Effector CD8-positive, alpha-beta T cell (primary cell): ENCODE measurements around the gene SFMBT1.

ENCODE experiments used
- DNase-seq: peaks from one replicate; lab custom pipeline; 2025; lab: John Stamatoyannopoulos, UW

The SFMBT1 gene

DNA sequence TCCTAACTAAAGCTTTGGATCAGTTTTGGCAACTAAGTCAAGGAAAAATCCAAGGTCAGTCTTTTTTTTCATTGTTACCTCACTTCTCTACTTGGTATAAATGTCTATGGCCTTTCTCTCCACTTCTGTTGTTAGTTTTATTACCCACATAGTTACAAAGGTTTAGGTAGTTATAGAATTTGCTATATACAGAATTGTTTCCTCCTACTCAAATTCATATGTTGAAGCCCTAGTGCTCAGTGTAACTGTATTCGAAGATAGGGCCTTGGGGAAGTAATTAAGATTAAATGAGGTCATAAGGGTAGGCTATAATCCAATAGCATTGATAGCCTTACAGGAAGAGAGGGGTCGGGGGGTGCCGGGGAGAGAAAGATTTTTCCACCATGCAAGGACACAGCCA is 128.8 kb downstream of the SFMBT1 start:
- DNase-seq = no peak

DNA sequence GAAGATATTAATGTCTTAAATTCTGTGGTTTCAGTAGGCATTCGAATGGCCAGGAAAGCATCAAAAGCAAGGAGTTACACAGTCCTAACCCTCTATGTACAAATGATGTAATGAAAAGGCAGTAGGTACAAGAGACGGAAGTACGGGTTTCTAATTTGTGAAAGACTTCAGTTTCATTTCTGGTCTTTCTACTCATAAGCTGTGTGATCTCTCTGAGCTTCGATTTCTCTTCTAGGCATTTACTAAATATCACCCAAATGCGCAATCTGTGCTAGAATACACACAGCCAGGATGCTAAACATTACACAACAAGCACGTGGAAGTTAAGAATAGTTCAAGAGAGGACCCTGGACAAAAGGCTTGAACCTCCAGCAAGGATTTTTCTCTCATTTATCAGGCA is 130.6 kb downstream of the SFMBT1 start:
- no peak for DNase-seq

DNA sequence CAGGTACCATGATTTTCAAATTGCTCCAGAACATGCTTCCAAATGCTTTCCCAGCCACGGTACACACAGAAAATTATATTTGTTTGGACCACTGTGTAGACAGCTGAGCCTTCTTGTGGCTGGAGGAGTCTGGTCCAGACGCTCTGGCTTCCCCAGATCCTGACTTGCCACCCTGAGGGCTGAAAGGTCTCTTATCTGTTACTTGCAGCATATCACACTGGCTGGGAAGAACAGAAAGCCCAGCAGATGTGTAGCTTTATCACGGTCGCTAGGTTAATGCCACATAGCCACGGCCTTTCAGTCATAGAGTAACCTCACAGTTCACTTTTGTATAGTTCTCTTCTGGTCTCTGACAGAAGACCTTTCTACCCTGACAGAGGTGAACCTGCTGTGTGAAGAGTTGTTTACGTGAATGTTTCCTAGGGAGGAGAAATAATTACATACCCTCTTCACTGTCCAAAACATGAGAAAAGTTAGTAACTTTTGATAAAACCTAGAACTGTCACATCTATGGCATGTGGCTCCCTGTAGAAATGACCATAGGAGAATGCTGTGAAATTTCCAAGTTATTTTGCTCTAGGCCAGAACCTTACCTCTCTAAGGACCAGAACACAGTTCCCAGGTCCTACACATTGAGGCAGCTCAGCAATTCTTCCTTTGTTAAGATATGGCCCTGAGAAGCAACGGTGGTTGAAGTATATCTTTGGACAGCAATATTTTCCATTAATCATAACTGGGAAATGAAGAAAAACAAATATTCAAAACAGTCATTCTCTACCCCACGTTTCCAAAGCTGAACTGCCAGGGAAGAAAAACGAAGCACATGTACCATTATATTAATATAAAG is 132.8 kb downstream of the SFMBT1 start:
- DNase-seq = no peak

DNA sequence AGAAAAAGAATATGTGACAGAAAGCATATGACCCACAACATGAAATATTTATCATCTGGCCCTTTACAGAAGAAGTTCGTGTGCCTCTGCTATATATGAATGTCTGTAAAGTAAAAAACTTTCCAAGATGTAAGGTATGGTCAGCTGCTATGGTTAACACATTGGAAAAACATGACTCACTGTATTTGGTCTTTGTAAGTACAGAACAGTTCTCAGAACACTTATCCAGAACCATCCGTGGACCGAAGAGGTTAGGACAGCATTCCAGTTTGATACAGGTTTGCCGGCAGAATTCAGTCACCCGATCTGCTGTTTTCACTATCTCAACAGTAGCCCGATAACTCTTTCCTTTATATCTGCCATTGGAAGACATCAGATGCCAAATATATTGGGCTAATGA is 135.1 kb downstream of the SFMBT1 start:
- DNase-seq = no peak

DNA sequence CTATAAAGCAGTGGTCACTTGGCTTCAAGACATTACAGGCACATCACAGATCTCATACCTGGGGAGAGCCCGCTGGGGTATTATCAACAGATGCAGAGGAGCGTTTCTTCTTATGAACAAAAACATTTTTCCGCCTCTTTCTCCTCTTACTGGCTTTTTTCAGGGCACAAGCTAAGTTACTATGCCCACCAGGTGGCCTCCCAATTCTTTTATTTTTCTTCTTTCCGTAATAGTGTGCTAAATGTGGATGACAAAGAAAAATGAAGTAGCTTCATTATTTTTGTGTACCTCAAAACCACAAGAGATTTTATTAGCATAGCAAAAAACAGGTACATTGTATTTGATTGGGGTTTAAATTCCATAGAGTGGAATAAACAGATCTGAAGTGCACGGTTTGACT is 138.4 kb downstream of the SFMBT1 start:
- DNase-seq = no peak

DNA sequence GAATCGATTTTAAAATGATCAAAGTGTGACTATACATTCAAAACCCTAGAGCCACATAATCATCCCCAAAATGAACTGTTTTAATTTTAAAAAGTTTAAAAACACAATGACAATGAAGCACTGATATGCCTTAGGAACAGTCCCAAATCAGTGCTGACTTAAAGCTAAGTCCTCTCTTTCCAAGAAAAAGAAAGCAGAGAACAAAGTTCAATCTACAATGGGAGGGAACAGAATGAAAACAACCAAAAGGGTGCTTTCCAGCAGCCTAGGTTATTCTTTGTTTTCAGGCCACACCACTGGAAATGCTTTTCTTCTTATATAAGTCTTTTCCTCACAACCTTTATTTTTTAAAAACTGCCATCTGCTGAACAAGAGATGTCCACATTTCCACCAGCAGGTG is 141.3 kb downstream of the SFMBT1 start:
- DNase-seq = no peak

DNA sequence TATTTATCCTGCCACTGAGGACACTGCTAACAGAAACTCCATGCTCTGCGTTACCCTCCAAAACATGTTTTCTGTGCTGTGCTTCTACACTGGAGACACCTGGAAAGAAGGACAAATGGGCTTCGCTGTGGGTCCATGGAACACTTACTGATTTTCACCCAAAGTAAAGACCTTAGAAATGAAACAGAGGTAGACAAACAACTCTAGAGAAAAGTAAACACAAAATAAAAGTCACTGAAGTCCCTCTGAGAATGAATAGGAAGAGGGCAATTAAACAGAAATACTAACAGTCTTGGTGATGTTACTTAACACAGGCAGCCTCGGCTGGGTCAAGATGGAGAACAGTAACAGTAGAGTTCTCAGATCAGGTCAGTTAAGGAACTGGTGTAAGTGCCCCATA is 141.9 kb downstream of the SFMBT1 start:
- no peak for DNase-seq

DNA sequence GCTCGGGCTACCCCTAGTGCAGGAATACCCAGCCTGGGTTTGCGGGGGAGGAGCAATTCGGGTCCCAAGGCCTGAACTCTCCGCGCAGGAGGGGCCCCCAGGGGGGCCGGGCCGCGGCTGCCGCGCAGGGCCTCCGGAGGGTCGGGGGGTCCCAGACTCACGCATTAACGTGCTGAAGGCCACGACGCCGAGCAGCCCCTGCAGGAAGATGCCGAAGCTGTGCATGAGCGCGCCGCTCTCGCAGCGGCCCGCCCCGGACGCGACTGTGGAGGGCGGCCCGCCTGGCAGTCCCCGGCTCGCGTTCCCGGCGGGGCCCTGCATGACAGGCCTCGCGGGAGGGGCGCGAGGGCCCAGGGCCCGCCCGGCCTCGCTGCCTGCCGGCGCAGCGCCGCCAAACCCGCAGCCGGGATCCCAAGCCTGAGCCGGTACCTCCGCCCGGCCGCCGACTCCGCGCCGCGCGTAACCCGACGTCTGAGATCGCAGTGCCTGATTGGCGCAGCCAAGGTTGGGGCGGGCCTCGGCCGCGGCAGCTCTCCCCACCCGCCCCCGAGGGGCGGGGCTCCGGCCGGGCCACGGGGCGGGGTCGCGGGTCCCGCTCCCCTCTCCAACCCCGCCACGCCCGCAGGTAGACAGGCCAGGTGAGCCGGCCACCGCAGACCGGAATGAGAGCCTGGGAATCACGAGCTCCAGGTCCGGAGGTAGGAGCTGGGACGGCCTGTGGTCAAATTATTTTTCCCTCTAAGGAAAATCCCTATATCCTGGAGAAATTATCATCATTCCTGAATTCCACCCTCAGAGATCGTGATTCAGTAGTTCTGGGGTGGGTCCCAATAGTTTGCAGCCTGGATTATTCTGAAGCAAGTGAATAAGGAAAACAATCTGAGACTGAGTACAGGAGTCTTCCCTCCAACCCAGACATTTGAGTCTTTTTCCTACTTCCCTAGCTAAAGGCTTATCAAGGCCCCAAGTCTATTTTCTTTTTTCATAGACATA is 148.4 kb downstream of the SFMBT1 start, which contains the start of gene STIMATE:
Gene STIMATE, minus strand, starts transcription at position 419 of the 993 bp plus-strand sequence. Its CDS starts 98 bp downstream, at position 321.
- DNase-seq = peak; percentile 70

DNA sequence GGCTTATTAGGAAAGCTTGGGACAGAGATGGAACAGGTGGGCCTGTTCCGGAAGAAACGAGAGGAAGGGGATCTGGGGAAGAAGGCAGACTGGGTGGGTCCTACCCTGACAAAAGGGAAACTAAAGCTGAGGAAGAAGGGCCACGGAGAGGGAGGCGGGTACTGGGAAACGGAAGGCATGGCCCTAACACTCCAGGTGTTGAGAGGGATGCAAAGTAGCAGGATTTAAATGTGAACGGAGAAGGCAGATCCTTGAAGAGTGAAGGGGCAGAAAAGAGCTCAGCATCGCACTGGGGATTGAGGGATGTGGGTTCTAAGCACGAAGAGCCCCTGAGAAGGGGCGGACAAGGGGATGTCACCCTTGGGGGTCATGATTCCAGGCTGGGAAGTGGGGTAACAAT is 149.3 kb downstream of the SFMBT1 start:
- no peak for DNase-seq

DNA sequence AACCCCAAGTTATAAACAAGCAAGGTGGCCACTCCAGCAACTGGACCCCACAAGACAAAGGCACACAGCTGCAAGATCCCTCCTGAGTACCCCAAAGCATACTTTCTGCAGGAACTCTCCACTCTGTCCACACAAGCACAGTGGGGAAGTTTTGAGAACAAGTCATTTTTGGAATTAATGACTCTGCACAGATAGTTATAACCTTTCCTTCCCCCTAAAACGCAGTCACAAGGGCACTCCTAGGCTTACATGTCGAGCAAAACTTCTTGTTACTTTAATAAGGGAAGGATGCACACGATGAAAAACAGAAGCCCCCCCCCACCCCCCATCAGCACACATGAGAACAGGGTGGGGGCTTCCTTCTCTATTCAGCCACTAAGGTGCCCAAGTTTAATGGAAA is 149.7 kb downstream of the SFMBT1 start:
- DNase-seq = no peak

DNA sequence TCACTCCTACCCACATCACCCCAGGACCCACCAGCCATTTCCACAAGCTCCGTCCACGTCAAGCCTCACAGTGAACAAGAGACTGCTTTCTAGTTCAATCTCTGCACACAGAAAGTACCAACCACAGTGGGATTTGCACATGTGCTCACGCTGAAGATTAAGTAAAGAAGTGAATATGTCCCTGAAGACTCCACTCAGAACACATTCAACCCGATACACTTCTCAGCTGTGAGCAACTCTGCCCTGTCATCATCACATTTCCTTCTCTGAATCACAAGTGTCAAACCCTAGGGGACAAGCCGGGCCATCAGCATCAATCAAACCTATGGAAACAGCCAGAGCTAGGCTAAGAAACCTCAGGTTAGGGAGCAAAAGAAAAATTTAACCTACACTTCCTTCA is 150.5 kb downstream of the SFMBT1 start:
- DNase-seq = no peak

DNA sequence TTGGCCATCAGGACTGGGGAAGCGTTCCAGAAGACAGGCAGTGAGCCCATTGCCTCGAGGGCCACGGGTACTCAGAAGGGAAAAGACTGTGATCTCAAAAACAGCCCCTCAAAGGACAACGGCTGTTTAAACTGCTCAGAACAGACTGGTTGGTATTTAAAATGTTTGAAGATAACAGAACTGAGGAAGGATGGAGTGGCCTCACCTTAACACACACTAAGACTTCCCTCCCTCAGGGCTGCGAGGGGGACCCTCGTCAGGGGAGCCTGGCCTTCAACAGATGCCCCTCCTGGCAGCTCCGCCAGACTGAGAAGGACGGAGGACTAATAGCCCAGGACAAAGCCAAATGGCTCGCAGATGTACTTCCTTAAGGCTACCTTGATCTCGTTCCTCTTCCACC is 151.1 kb downstream of the SFMBT1 start:
- no peak for DNase-seq

DNA sequence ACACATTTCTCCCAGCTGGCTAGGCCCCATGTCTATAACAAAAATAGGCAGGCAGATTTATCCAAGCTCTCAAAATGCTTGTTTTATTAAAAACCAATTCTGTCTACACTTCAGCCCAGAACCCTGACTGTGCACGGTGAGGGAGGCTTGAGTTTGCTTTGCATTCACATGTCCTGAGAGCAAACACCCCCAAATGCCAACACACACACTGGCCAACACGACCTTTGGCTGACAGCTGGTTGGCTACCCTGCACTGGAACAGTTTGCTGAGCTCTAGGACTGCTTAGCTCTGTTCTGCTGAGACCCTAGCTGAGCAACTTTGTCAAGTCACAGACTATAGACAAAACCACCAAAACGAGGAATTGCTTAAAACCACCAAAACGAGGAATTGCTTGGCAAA is 152.2 kb downstream of the SFMBT1 start:
- DNase-seq = no peak

DNA sequence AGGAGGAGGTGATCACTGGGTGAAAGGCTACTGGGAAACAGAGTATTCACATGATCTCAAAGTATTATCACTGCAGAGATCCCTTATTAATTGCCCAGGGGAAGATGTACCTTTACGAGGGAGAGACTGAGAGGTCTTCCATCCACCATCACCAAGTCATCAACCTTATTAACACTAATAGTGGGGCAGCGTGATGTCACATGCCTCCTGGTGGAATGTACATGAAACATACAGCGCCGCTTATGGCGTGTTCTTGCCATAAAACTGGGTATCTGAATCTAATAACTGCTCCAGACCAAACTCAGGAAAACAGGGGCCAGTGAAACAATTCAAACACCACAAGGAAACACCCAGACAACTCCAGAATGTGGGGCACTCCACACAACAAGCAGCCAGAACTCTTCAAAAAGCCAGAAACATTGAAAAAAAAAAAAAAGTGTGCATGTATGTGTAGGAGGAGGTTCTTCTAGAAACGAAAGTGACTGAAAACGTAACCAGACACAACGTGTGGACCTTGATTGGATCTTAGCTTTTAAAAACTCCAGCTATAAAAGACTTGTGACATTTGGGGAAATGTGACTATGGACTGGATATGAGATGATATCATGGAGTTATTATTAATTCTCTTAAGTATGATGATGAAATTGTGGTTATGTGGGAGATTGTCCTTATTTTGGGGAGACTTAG is 153.1 kb downstream of the SFMBT1 start:
- no peak for DNase-seq

DNA sequence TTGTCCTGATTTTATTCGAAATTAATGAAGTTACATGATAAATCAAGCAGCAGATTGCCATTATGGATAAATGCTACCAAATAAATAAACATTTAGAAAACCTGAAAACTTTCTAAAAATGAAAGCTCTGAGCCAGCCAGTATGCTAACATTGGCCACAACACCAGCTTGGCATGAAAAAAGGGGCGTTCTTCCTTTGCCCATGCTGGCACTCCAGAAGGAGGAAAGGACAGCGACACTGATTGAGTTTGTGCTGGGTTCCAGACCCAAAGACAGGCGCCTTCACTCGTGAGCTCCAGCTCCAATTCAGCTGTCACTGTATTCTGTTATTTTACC is 153.6 kb downstream of the SFMBT1 start:
- DNase-seq = no peak

DNA sequence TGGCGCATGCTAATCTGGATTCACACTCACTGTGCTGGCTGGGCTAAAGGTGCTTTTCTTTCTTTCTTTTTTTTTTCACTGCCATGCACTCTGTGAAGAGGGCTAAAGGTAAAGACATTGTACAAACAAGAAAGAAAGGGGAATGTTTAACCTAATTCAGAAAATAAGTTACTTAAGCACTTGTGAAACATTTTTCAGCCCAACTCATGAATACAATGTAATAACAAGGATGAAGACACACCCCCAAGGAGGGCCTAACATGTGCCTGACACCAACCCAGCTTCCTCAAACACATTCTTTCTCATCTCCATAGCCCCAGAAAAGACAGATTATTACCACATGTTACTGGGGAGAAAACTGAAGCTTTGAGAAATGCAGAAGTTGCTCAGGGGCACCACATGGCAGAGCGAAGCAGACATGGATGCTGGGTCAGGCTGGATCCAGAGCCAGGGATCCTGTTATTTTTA is 154.2 kb downstream of the SFMBT1 start:
- no peak for DNase-seq

DNA sequence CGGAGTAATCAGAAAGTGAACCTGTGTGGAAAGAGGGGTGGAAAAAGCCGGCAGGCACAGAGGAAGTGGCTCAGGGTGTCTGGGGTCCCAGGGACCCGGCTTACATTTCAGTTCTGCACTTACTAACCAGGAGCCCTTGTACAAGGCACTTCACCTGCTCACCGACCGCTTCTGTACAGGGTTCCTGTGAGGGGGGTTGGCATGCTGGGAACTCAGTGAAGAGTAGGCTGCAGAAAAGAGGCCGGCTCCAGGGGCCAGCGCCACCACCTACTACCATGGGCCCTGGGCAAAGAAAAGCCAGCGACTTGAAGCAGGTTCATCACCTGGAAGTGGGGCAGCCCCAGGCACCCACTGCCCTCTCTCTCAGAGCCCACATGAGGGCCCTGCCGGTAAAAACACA is 154.7 kb downstream of the SFMBT1 start:
- no peak for DNase-seq

DNA sequence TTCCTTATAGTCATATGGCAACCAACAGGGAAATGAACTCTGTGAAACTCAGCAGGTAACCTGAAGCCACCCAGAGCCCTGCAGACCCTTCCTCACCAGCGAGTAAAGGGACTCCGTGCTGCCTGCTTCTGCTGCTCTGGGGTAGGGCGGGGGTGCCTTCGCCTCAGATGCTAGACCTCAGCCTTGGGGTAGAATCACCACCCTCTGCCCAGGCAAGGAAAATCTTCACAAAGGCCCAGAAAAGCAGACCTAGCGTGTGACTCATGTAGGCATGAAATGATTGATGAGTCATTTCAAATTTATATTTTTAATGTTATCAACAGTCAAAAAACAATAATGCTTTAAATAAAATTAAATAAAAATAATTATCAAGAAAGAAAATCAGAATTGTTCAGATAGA is 155.1 kb downstream of the SFMBT1 start:
- DNase-seq = no peak

DNA sequence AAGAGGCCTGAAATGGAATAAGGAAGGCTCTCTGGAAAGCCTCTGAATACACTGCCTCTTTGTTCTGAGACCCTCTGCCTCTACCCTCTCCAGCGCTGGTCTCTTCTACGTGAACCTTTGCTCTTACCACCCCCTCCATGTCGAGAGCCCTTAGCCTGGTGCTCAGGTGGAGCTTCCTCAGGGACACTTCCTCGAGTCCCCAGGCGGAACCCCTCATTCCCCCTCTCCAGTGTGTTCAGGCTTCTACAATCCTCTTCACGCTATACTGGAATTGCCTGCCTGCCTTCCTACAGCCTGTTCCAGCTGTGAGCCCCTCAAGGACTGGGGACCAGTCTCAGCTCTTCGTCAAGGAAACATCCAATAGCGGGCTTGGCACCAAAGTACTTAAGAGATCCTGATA is 156.0 kb downstream of the SFMBT1 start:
- DNase-seq = no peak

DNA sequence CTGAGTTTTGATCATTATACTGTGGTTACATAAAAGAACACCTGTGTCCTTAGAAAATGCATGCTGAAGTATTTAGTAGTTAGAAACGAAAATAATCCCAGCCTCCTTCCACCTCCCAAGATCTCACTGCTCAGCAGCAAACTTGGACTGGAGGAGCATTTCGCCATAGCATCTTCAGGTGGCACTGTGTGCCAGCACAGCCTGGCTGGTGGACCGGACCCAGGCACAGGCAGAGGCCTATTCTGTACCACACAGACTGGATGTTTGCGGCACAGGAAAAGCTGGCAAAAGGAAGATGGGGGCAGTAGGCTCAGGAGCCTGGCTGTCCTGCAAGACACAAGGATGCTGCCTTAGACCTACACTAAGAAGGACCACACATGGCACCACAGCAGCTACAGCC is 158.7 kb downstream of the SFMBT1 start:
- DNase-seq = no peak

DNA sequence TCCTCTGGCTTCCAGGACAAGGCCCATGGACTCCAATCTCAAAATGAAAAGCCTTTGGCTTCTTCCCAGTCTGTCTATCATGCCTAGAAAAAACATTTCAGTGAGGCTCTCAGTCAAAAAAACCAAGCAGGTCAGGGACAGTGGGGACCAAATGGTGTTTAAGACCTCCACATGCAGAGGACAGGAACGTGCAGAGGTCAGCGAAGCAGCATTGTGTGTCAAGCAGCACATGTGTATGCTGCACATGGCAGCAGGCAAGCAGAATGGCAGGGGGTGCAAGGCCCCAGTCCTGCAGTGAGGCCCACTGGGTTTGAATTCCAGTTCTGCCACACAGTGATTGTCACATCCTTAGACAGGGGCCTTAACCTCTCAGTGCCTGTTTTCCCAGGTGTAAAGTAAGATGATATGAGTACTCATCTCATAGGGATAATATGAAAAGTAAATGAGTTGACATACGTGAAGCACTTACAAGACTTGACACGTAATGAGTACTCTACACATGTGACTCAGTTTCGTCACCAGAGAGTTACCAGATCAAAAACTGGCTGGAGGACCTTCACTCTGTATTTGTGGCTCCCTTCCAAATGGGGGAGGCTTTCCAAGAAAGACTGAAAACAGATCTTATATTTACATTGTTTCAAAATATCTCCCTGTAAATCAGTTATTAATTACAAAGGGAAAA is 159.7 kb downstream of the SFMBT1 start:
- no peak for DNase-seq

DNA sequence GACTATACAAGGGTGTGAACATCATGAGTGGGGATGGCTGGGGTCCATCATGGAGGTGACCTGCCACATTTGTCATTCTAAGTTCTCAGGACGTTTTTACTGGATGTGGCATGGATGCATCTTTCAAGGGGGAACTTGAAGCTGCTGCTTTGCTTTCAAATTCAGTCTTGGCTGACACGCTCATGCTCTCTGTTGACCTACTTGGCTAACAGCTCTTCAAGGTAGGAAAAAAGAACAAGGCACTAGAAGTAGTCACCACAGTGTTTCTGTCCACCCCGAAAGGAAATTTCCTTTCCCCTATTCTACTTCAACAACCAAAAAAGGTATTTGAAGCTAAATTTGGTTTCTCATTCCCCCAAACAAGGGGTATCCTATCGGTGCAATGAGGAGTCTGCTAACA is 163.5 kb downstream of the SFMBT1 start:
- DNase-seq = no peak
